K562 (cell line): Measurements from ENCODE around the gene THBS2. TPM values are rescaled to one million over a fixed set of nuclear protein-coding genes. Genes with fewer than 3 reads are reported as not detected.

Source experiments
- ATAC-seq: fragments of 200-7000 bp; cut with Tn5 transposase; 3 replicates; pipeline ENCODE4 v1.9.1; 2020; ENCODE audit warnings: moderate library complexity
- BruUV-seq: library from RNA; stranded (reverse); fragments of 400-500 nt; replicated peaks from 2 replicates; lab custom pipeline; 2021; lab: Mats Ljungman, UMichigan
- CTCF ChIA-PET: fragments of 300-600 bp; formaldehyde crosslinking; extraction: SDS; loops from one replicate; lab custom pipeline; 2021; ENCODE audit warnings: low intra/inter-chr PET ratio; lab: Yijun Ruan, JAX
- POLR2A ChIA-PET: fragments of 300-600, 350-650 bp; sonication (Branson Sonifier 250); formaldehyde crosslinking; extraction: SDS; loops from one replicate; lab custom pipeline; 2021; ENCODE audit warnings: antibody characterized with exemption, inconsistent platforms; lab: Yijun Ruan, JAX
- DNase-seq, 4 experiments: peaks; one replicate each; pipeline versions ENCODE4 v3.0.0 to v3.0.0-alpha.2; 2011 to 2018; ENCODE audit warnings: low spot score in 3 of 4, mixed read lengths in 3 of 4; ENCODE audit errors: extremely low read depth in 1 of 4
- FAIRE-seq: peaks from 2 replicates; lab custom pipeline; 2011; peaks lifted over from hg19 to GRCh38; lab: Jason Lieb, UNC
- H2AFZ ChIP-seq: 2 replicates; pipeline ENCODE4 v1.6.0; 2011; ENCODE audit warnings: low read depth, low read length, control low read depth, inconsistent platforms
- H3K27ac ChIP-seq: fragments of 200-600 bp; 3 replicates; pipeline ENCODE4 v1.8.0; 2011; ENCODE audit warnings: low read depth, mild to moderate bottlenecking, control low read depth, inconsistent platforms, low read length, moderate library complexity, mixed read lengths; ENCODE audit errors: extremely low read depth
- H3K27me3 ChIP-seq, 2 experiments: fragments of 300-600 bp in 1 of 2; 2 replicates in 1 of 2; 3 replicates in 1 of 2; pipeline versions ENCODE4 v1.6.0 to v1.8.0; 2011; ENCODE audit warnings: inconsistent platforms in 2 of 2, low read length in 2 of 2, mild to moderate bottlenecking in 1 of 2, mixed read lengths in 1 of 2, moderate library complexity in 1 of 2; ENCODE audit not compliant: control insufficient read depth in 2 of 2, insufficient read depth in 2 of 2
- H3K36me3 ChIP-seq: fragments of 300-600 bp; 3 replicates; pipeline ENCODE4 v1.8.0; 2011; ENCODE audit warnings: mild to moderate bottlenecking, low read length, inconsistent platforms; ENCODE audit not compliant: control insufficient read depth, insufficient read depth
- H3K4me1 ChIP-seq, 2 experiments: fragments of 200-600 bp in 1 of 2; replicated peaks in 1 of 2; 2 replicates in 1 of 2; 3 replicates in 1 of 2; pipeline versions ENCODE4 v1.5.1 to v1.8.0; 2011; ENCODE audit warnings: inconsistent platforms in 2 of 2, low read length in 2 of 2, mild to moderate bottlenecking in 1 of 2, mixed read lengths in 1 of 2, moderate library complexity in 1 of 2; ENCODE audit not compliant: control insufficient read depth in 2 of 2, insufficient read depth in 2 of 2
- H3K4me2 ChIP-seq: 2 replicates; pipeline ENCODE4 v1.6.1; 2011; ENCODE audit warnings: low read length, control low read depth, inconsistent platforms, mixed read lengths; ENCODE audit not compliant: insufficient read depth
- H3K4me3 ChIP-seq: fragments of 200-600 bp; sonication (generic), shearing (Covaris generic); 2 replicates; pipeline ENCODE4 v1.5.1; 2016; ENCODE audit warnings: control low read depth, inconsistent platforms
- H3K79me2 ChIP-seq: fragments of 200-600 bp; 3 replicates; pipeline ENCODE4 v1.8.0; 2011; ENCODE audit warnings: low read length, inconsistent platforms; ENCODE audit not compliant: control insufficient read depth, insufficient read depth
- H3K9ac ChIP-seq, 2 experiments: 2 replicates each; pipeline versions ENCODE4 v1.6.0 to v1.6.1; 2011; ENCODE audit warnings: low read depth in 2 of 2, low read length in 2 of 2, control low read depth in 1 of 2, inconsistent platforms in 1 of 2, mild to moderate bottlenecking in 1 of 2, mixed read lengths in 1 of 2; ENCODE audit not compliant: insufficient read depth in 1 of 2
- H3K9me1 ChIP-seq: one replicate; pipeline ENCODE4 v1.6.0; 2011; ENCODE audit warnings: inconsistent platforms, mild to moderate bottlenecking, low read length, moderate library complexity; ENCODE audit not compliant: control insufficient read depth, insufficient read depth
- H3K9me3 ChIP-seq: replicated peaks from 2 replicates; pipeline ENCODE4 v1.5.1; 2011; ENCODE audit warnings: low read depth, low read length, inconsistent platforms; ENCODE audit not compliant: control insufficient read depth, insufficient read depth
- H4K20me1 ChIP-seq: replicated peaks from 2 replicates; pipeline ENCODE4 v1.6.1; 2011; ENCODE audit warnings: low read length, inconsistent platforms, mixed read lengths; ENCODE audit not compliant: control insufficient read depth, insufficient read depth
- ATF7 ChIP-seq: fragments of 450-650 bp; IDR thresholded peaks from 2 replicates; pipeline ENCODE4 v1.7.1; 2014; ENCODE audit warnings: mild to moderate bottlenecking, moderate library complexity
- EHMT2 ChIP-seq: fragments of 450-650 bp; IDR thresholded peaks from 2 replicates; pipeline ENCODE4 v1.6.1; 2018; ENCODE audit warnings: antibody characterized with exemption
- EWSR1 ChIP-seq: fragments of 450-650 bp; IDR thresholded peaks from 2 replicates; pipeline ENCODE4 v1.6.1; 2018; ENCODE audit warnings: borderline replicate concordance, mild to moderate bottlenecking, low read depth, moderate library complexity; ENCODE audit not compliant: partially characterized antibody
- FIP1L1 ChIP-seq: fragments of 200-400 bp; formaldehyde crosslinking; IDR thresholded peaks from 2 replicates; pipeline ENCODE4 v1.6.1; 2018; ENCODE audit warnings: mild to moderate bottlenecking, low read depth, low read length; ENCODE audit not compliant: poor library complexity, severe bottlenecking
- HDGF ChIP-seq: fragments of 450-650 bp; IDR thresholded peaks from 2 replicates; pipeline ENCODE4 v1.6.1; 2016
- HNRNPLL ChIP-seq: fragments of 200-400 bp; formaldehyde crosslinking; IDR thresholded peaks from 2 replicates; pipeline ENCODE4 v1.6.1; 2017; ENCODE audit warnings: low read length, low read depth, mild to moderate bottlenecking; ENCODE audit not compliant: poor library complexity, severe bottlenecking
- NFRKB ChIP-seq: fragments of 450-650 bp; IDR thresholded peaks from 2 replicates; pipeline ENCODE4 v1.6.1; 2016; ENCODE audit warnings: low read depth
- PHB ChIP-seq: fragments of 250-450 bp; sonication (Bioruptor Pico); IDR thresholded peaks from 2 replicates; pipeline ENCODE4 v1.5.0; 2021
- RBM15 ChIP-seq: fragments of 200-400 bp; formaldehyde crosslinking; IDR thresholded peaks from 2 replicates; pipeline ENCODE4 v1.6.1; 2018; ENCODE audit warnings: mild to moderate bottlenecking, low read length, moderate library complexity; ENCODE audit not compliant: insufficient read depth
- YBX1 ChIP-seq: fragments of 450-650 bp; IDR thresholded peaks from 2 replicates; pipeline ENCODE4 v1.7.1; 2016; ENCODE audit warnings: mild to moderate bottlenecking
- whole genome bisulfite sequencing: fragments of 100-300 bp; shearing (Covaris generic); methylation state at CpG from one replicate; pipeline ENCODE4 v1.1.6; 2016; ENCODE audit warnings: low coverage, mixed read lengths; ENCODE audit not compliant: insufficient coverage; ENCODE audit errors: missing lambda C conversion rate; 5-methylcytosine and 5-hydroxymethylcytosine counted together
- in situ Hi-C: fragments of 300-500 bp; cut with MboI; formaldehyde crosslinking; loops from 4 replicates; pipeline ENCODE4 v1.15.0; 2018; ENCODE audit warnings: inconsistent platforms, mixed read lengths
- intact Hi-C: fragments of 100-400 bp; cut with micrococcal nuclease; formaldehyde crosslinking; loops from 2 replicates; pipeline ENCODE4 v1.14.2; 2022
- polyA plus RNA-seq, 8 experiments: library from polyadenylated mRNA; depleted of rRNA in 4 of 8; stranded (reverse) in 5 of 8; unstranded in 3 of 8; fragments of >200 nt; fragmentation: Nextera tagmentation in 2 of 8; fragmentation: Illumina TruSeq in 1 of 8; extraction: Ambion mirVana in 2 of 8; extraction: Trizol in 1 of 8; gene quantifications; 2 replicates each; pipeline versions ENCODE4 v1.2.1 to v1.2.3, GENCODE V29; 2011 to 2014; ENCODE audit warnings: inconsistent platforms in 1 of 8, missing spikeins in 1 of 8
- total RNA-seq, 7 experiments: library from RNA; depleted of rRNA in 6 of 7; stranded (reverse); fragments of >200 nt in 6 of 7; fragmentation: Illumina TruSeq in 2 of 7; extraction: Trizol in 2 of 7; gene quantifications; 2 replicates each; pipeline versions ENCODE4 v1.2.1 to v1.2.3, GENCODE V29; 2011 to 2021; ENCODE audit warnings: low replicate concordance in 1 of 7
- TF ChIP-seq, protein P1 (sequence below): fragments of 450-650 bp; formaldehyde crosslinking; IDR thresholded peaks from 2 replicates; pipeline ENCODE4 v1.4.0; 2022; ENCODE audit warnings: missing genetic modification characterization
- TF ChIP-seq, protein P2 (sequence below), 3 experiments: IDR thresholded peaks in 2 of 3; conservative IDR thresholded peaks in 1 of 3; 2 replicates each; pipeline ENCODE4 v1.5.1; 2011 to 2012; ENCODE audit warnings: low read length in 3 of 3, mild to moderate bottlenecking in 3 of 3, control low read depth in 2 of 3, improper control_type of control experiment in 1 of 3, inconsistent platforms in 1 of 3, low read depth in 1 of 3, mixed read lengths in 1 of 3, moderate library complexity in 1 of 3; ENCODE audit not compliant: insufficient read depth in 2 of 3

The THBS2 gene
- total and polyA plus RNA-seq, 9 of the 15 experiments (the other 6 are each of a cell fraction or from before 2014, with no cell fraction given): 0.03 to 0.11 (median 0.03) TPM; not detected in 6

DNA sequence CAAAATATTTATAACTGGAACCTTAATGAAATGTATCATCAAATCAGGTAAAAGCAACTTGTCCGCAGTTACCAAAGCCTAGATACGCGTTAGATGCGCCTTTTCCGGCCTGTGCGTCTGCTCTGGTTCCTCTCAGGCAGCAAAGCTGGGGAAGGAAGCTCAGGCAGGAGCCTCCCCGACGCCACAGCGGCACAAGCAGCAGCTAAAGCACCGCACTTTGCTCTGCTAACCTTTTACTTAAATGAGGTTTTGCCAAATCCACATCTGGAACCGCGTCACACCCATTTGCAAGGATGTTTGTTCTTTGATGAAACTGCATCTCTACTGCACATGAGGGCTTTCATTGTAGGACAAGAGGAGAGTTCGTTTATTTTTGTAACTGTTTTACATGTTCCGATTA, 36.8 kb downstream of the THBS2 start:
- peaks cover 0 to 13% of the 10 kb centered on the region in 2 experiments; a peak in 3 of 5 replicates for H3K4me1 ChIP-seq
- CTCF ChIA-PET: no interaction called here
- POLR2A ChIA-PET: no interaction called here
- peaks cover 8 to 26% of the 10 kb centered on the region in 2 experiments; a peak in 3 of 5 replicates for H3K27me3 ChIP-seq
- H3K9me3 ChIP-seq: peaks cover 7% of the 10 kb centered on the region; the same call in 1 of the 2 replicates
- intact Hi-C loops: no loop called here
- H3K4me3 ChIP-seq: no peak overlapping the region
- no peak overlapping the region for H2AFZ ChIP-seq
- ATAC-seq: no peak
- no peaks in the 10 kb centered on the region for H3K79me2 ChIP-seq
- in situ Hi-C loops: no loop called here
- 7% methylated on average over 14 of the region's 14 CpGs for WGBS
- H3K9me1 ChIP-seq: no peaks in the 10 kb centered on the region
- no peaks in the 10 kb centered on the region for H3K36me3 ChIP-seq
- no peak overlapping the region for H3K4me2 ChIP-seq
- no peak for FAIRE-seq
- TF ChIP-seq HNRNPLL: peak; percentile 60
- TF ChIP-seq, protein P1, sequence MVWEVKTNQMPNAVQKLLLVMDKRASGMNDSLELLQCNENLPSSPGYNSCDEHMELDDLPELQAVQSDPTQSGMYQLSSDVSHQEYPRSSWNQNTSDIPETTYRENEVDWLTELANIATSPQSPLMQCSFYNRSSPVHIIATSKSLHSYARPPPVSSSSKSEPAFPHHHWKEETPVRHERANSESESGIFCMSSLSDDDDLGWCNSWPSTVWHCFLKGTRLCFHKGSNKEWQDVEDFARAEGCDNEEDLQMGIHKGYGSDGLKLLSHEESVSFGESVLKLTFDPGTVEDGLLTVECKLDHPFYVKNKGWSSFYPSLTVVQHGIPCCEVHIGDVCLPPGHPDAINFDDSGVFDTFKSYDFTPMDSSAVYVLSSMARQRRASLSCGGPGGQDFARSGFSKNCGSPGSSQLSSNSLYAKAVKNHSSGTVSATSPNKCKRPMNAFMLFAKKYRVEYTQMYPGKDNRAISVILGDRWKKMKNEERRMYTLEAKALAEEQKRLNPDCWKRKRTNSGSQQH (CRISPR knock-in tag): no peak
- H3K9ac ChIP-seq: no peak overlapping the region
- DNase-seq: no peak
- no TSS peak for BruUV-seq
- no peak overlapping the region for H3K27ac ChIP-seq
- H4K20me1 ChIP-seq: no peaks in the 10 kb centered on the region

DNA sequence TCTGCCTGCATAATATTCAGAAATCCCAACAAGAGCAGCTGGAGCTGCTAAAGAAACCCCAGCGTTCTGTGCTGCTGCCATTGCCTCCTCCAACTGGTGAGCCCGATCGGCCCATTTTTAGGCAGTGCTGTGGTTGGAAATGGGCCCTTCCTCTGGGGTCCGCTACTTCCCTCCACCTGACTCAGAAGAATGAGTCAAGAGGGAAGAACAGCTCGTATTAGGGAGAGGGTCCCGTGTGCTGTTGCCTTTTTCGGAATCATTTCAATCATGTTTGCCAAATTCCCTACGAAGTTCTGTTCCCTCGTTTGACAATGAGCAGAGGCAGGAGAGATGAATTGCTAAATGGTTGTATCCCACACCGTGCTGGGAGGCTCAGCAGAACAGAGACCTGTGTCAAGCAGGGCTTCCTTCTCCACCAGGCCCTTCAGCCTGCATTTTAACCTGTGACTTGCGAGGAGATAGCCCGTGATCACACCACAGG, 38.4 kb downstream of the THBS2 start:
- peak overlapping the region; percentile 52; the same call in 1 of the 2 replicates for H2AFZ ChIP-seq
- H3K27ac ChIP-seq: no peak overlapping the region
- intact Hi-C loops: no loop called here
- no peak overlapping the region for H3K4me2 ChIP-seq
- FAIRE-seq (no peak), DNase-seq (no peak), ATAC-seq (no peak)
- ChIA-PET CTCF (no interaction called here), POLR2A (interaction anchor here (0.8 kb wide), 1 partner anchor 9 kb away, joined by 5 read pairs; no protein-coding TSS in a partner anchor)
- no peaks in the 10 kb centered on the region for H3K79me2 ChIP-seq
- H3K9ac ChIP-seq: no peak overlapping the region
- no peak overlapping the region for H3K4me3 ChIP-seq
- no peaks in the 10 kb centered on the region for H3K36me3 ChIP-seq
- H3K9me1 ChIP-seq: no peaks in the 10 kb centered on the region
- in situ Hi-C loops: no loop called here
- peaks cover 6 to 14% of the 10 kb centered on the region in 2 experiments; a peak in 3 of 5 replicates for H3K27me3 ChIP-seq
- 16% methylated on average over 12 of the region's 12 CpGs for WGBS
- peaks cover 0 to 13% of the 10 kb centered on the region in 2 experiments; a peak in 3 of 5 replicates for H3K4me1 ChIP-seq
- H3K9me3 ChIP-seq: peaks cover 7% of the 10 kb centered on the region; the same call in 1 of the 2 replicates
- no peaks in the 10 kb centered on the region for H4K20me1 ChIP-seq
- BruUV-seq: no TSS peak
- TF ChIP-seq YBX1: no peak
- no peak for TF ChIP-seq NFRKB
- TF ChIP-seq HDGF: no peak
- TF ChIP-seq, protein P2, sequence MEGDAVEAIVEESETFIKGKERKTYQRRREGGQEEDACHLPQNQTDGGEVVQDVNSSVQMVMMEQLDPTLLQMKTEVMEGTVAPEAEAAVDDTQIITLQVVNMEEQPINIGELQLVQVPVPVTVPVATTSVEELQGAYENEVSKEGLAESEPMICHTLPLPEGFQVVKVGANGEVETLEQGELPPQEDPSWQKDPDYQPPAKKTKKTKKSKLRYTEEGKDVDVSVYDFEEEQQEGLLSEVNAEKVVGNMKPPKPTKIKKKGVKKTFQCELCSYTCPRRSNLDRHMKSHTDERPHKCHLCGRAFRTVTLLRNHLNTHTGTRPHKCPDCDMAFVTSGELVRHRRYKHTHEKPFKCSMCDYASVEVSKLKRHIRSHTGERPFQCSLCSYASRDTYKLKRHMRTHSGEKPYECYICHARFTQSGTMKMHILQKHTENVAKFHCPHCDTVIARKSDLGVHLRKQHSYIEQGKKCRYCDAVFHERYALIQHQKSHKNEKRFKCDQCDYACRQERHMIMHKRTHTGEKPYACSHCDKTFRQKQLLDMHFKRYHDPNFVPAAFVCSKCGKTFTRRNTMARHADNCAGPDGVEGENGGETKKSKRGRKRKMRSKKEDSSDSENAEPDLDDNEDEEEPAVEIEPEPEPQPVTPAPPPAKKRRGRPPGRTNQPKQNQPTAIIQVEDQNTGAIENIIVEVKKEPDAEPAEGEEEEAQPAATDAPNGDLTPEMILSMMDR (IDR thresholded peaks at IDR 0.05 in 2 of 3, conservative IDR thresholded peaks at IDR 0.05 in 1 of 3; ENCODE audit: insufficient read depth in 2 of 3, low read depth in 1 of 3, low read length in 3 of 3): no peak
- TF ChIP-seq ATF7: no peak
- no peak for TF ChIP-seq EWSR1
- no peak for TF ChIP-seq PHB
- TF ChIP-seq FIP1L1: no peak
- TF ChIP-seq EHMT2: no peak
- TF ChIP-seq RBM15: no peak
